ENCODE results near the gene MAP4.

MAP4 gene

GRCh38 chr3:47867451-47868044, 148.7 kb downstream of the MAP4 start:
- TF ChIP-seq GLIS3 (CRISPR knock-in tag; IDR thresholded peaks at IDR 0.05) (no peak), ISL1 (CRISPR knock-in tag; IDR thresholded peaks at IDR 0.05) (no peak), BACH2 (CRISPR knock-in tag; IDR thresholded peaks at IDR 0.05; ENCODE audit: borderline replicate concordance) (no peak), ESRRG (CRISPR knock-in tag; IDR thresholded peaks at IDR 0.05) (no peak), POU6F1 (CRISPR knock-in tag; IDR thresholded peaks at IDR 0.05; ENCODE audit: borderline replicate concordance, low read depth) (no peak), ZNF8 (CRISPR knock-in tag; IDR thresholded peaks at IDR 0.05) (no peak), ZC3H10 (CRISPR knock-in tag; IDR thresholded peaks at IDR 0.05) (no peak), SNAI2 (CRISPR knock-in tag; IDR thresholded peaks at IDR 0.05) (no peak), CSRNP3 (CRISPR knock-in tag; IDR thresholded peaks at IDR 0.05) (no peak), PPARA (CRISPR knock-in tag; IDR thresholded peaks at IDR 0.05; ENCODE audit: borderline replicate concordance) (no peak), RARB (CRISPR knock-in tag; IDR thresholded peaks at IDR 0.05) (no peak), ZNF565 (CRISPR knock-in tag; conservative IDR thresholded peaks at IDR 0.05; ENCODE audit: low read depth) (no peak), ZFP3 (CRISPR knock-in tag; IDR thresholded peaks at IDR 0.05) (no peak), TOX (CRISPR knock-in tag; IDR thresholded peaks at IDR 0.05; ENCODE audit: borderline replicate concordance) (no peak)
- TF ChIP-seq, protein P1, sequence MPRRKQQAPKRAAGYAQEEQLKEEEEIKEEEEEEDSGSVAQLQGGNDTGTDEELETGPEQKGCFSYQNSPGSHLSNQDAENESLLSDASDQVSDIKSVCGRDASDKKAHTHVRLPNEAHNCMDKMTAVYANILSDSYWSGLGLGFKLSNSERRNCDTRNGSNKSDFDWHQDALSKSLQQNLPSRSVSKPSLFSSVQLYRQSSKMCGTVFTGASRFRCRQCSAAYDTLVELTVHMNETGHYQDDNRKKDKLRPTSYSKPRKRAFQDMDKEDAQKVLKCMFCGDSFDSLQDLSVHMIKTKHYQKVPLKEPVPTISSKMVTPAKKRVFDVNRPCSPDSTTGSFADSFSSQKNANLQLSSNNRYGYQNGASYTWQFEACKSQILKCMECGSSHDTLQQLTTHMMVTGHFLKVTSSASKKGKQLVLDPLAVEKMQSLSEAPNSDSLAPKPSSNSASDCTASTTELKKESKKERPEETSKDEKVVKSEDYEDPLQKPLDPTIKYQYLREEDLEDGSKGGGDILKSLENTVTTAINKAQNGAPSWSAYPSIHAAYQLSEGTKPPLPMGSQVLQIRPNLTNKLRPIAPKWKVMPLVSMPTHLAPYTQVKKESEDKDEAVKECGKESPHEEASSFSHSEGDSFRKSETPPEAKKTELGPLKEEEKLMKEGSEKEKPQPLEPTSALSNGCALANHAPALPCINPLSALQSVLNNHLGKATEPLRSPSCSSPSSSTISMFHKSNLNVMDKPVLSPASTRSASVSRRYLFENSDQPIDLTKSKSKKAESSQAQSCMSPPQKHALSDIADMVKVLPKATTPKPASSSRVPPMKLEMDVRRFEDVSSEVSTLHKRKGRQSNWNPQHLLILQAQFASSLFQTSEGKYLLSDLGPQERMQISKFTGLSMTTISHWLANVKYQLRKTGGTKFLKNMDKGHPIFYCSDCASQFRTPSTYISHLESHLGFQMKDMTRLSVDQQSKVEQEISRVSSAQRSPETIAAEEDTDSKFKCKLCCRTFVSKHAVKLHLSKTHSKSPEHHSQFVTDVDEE (CRISPR knock-in tag; IDR thresholded peaks at IDR 0.05), result no peak
- no peak for ATAC-seq

- TF ChIP-seq CSRNP3 (CRISPR knock-in tag; IDR thresholded peaks at IDR 0.05), result no peak
- ATAC-seq, result no peak
These were observed 151.0 kb downstream of the MAP4 start for GRCh38 chr3:47865192-47865591.

DNA sequence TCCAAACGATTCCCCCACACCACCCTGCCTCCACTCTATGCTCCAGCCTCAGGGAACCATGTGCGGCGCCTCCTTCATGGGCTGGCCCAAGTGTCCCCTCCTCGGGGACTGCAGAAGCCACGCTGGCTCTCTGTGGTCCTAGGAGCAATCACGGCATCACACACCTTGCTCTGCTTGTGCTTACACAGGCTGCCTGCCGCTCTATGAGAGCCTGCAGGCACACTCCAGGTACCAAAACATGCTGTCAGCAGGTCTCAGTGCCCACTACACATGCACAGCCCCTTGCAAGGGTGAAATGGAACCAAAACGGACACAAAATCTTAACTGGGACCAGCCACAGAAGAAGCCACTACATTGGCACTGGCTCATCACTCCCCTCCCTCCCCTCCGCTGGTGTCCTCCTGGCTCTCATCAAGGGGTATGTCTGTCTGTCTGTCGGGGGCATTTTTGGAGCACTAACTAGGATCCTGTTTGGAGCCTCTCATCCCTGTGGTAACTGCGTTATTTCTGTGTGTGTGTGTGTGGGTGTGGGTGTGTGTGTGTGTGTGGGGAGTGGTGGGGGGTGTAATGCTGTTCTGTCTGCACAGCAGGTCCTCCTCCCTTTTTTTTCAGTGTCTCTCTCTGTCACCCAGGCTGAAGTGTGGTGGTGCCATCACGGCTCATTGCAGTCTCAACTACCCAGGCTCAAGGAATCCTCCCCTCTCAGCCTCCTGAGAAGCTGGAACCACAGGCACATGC, 152.7 kb downstream of the MAP4 start:
- TF ChIP-seq, protein P1 (CRISPR knock-in tag; IDR thresholded peaks at IDR 0.05), result no peak
- TF ChIP-seq ZC3H10 (CRISPR knock-in tag; IDR thresholded peaks at IDR 0.05) (no peak), ARNTL (CRISPR knock-in tag; IDR thresholded peaks at IDR 0.05; ENCODE audit: borderline replicate concordance, low read depth) (no peak), ZNF70 (CRISPR knock-in tag; IDR thresholded peaks at IDR 0.05) (no peak)
- no peak for ATAC-seq
